ENCODE results near the gene ORMDL2.

The ORMDL2 gene

DNA sequence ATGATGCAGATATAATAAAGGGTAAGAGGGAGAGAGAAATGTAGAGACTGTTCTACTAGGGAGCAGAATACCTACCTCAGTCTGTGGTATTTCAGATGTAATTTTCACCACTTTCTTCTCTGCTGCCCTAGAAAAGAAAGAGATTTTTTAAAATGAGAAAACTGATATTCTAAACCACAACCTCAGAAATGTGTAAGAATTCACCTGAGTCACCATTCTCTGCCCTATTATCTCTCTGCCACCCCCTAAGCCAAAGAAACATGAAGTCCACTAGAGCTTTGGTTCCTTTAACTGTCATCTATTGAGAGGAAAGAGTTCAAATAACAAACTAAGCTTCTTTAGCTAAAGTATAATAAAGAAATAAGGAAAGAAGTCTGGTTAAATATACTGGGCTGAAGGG lies 21.9 kb upstream of the ORMDL2 start:
- H3K27ac ChIP-seq, result no peak overlapping the region
- TF ChIP-seq ZFX (IDR thresholded peaks at IDR 0.05; ENCODE audit: borderline replicate concordance), result no peak
- no peak for TF ChIP-seq CTCF (IDR thresholded peaks at IDR 0.05)

DNA sequence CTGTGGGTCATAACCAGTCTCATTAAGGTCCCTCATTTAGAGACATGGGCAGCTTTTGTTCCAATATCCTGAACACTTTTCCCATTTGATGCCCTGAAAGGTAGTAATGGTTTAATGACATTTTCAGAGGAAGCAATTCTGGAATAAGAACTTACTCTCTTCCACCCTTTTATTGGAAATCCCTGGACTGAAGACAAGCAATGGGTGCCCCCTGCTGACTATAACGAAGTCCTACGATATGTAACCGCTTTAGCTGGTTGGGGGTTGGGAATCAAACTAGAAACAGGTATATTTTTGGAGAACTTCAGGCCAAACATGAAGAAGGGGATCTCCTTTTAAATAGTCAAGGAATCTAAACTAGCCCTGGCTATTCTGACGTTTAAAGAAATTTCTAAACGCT lies 20.8 kb upstream of the ORMDL2 start:
- no peak overlapping the region for H3K27ac ChIP-seq
- TF ChIP-seq ZFX (IDR thresholded peaks at IDR 0.05; ENCODE audit: borderline replicate concordance) (no peak), CTCF (IDR thresholded peaks at IDR 0.05) (peak; percentile 83)

- no peak overlapping the region for H3K27ac ChIP-seq
- no peak for TF ChIP-seq CTCF (IDR thresholded peaks at IDR 0.05)
- TF ChIP-seq ZFX (IDR thresholded peaks at IDR 0.05; ENCODE audit: borderline replicate concordance), result no peak
Measured at GRCh38 chr12:55797550-55797949, 20.3 kb upstream of the ORMDL2 start.

GRCh38 chr12:55806982-55807381 lies 10.9 kb upstream of the ORMDL2 start:
- no peak overlapping the region for H3K27ac ChIP-seq
- TF ChIP-seq CTCF (IDR thresholded peaks at IDR 0.05) (no peak), ZFX (IDR thresholded peaks at IDR 0.05; ENCODE audit: borderline replicate concordance) (no peak)

DNA sequence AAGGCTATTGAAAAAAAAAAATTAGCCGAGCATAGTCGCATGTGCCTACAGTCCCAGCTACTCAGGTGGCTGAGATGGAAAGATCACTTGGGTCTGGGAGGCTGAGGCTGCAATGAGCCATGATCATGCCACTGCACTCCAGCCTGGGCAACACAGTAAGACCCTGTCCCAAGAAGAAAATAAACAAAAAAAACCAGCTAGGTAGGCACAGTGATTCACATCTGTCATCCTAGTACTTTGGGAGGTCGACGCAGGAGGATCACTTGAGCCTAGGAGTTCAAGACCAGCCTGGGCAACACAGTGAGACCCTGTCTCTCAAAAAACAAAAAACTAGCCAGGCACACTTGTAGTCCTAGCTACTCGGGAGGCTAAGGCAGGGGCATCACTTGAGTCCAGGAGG lies 8.6 kb upstream of the ORMDL2 start:
- H3K27ac ChIP-seq, result no peak overlapping the region
- TF ChIP-seq ZFX (IDR thresholded peaks at IDR 0.05; ENCODE audit: borderline replicate concordance) (no peak), CTCF (IDR thresholded peaks at IDR 0.05) (no peak)

- H3K27ac ChIP-seq, result no peak overlapping the region
- no peak for TF ChIP-seq ZFX (IDR thresholded peaks at IDR 0.05; ENCODE audit: borderline replicate concordance)
- no peak for TF ChIP-seq CTCF (IDR thresholded peaks at IDR 0.05)
Measured at GRCh38 chr12:55812088-55812487, 5.8 kb upstream of the ORMDL2 start.

GRCh38 chr12:55814257-55814656 lies 3.6 kb upstream of the ORMDL2 start:
- no peak for TF ChIP-seq CTCF (IDR thresholded peaks at IDR 0.05)
- no peak for TF ChIP-seq ZFX (IDR thresholded peaks at IDR 0.05; ENCODE audit: borderline replicate concordance)
- H3K27ac ChIP-seq, result no peak overlapping the region
